Colonic mucosa (tissue), 4 donors: ENCODE results near the gene STIM1. TPM values are rescaled to one million over a fixed set of nuclear protein-coding genes. Genes with fewer than 3 reads are reported as not detected.

ENCODE experiments used
- DNase-seq: peaks from one replicate; pipeline ENCODE4 v3.0.0-alpha.2; 2020
- H3K27ac ChIP-seq: fragments of 200-600 bp; one replicate; pipeline ENCODE4 v1.8.0; 2021
- H3K27me3 ChIP-seq: fragments of 200-600 bp; one replicate; pipeline ENCODE4 v1.8.0; 2021
- H3K36me3 ChIP-seq: fragments of 200-600 bp; one replicate; pipeline ENCODE4 v1.8.0; 2021
- H3K4me1 ChIP-seq: fragments of 200-600 bp; one replicate; pipeline ENCODE4 v1.8.0; 2021; ENCODE audit warnings: mild to moderate bottlenecking
- H3K4me3 ChIP-seq: fragments of 200-600 bp; one replicate; pipeline ENCODE4 v1.8.0; 2021
- H3K9ac ChIP-seq, 2 donors: one replicate each; pipeline ENCODE4 v1.7.0; 2013; ENCODE audit warnings: control low read depth in 2 of 2, low read depth in 2 of 2, low read length in 2 of 2
- H3K9me3 ChIP-seq: fragments of 200-600 bp; one replicate; pipeline ENCODE4 v1.8.0; 2021
- CTCF ChIP-seq: fragments of 200-600 bp; IDR thresholded peaks from one replicate; pipeline ENCODE4 v1.8.0; 2022; ENCODE audit warnings: antibody characterized with exemption, mild to moderate bottlenecking
- intact Hi-C: fragments of 100-400 bp; cut with DNase I; formaldehyde crosslinking; loops from one replicate; pipeline ENCODE4 v1.14.1; 2022
- total RNA-seq, 2 donors: library from RNA; stranded (reverse); fragmentation: NEBNext Ultra II Directional in 1 of 2; extraction: Animal tissue kit (Norgen Biotek cat#: 25700) in 1 of 2; gene quantifications; one replicate each; pipeline ENCODE4 v1.2.1, GENCODE V29; 2021
- donor health status: healthy.
- donor health status: DM: no; HTN: no; CAD: no.
- donor health status: DM: no; HTN: no; CAD: no.

STIM1 gene
- total RNA-seq, 2 donors from 2014 or later: 39.1 to 56.8 TPM

GRCh38 chr11:3990406-3990805, 134.9 kb downstream of the STIM1 start:
- Histone ChIP-seq H3K27ac (no peak overlapping the region), H3K27me3 (no peaks in the 10 kb centered on the region), H3K9me3 (no peaks in the 10 kb centered on the region), H3K9ac (no peak overlapping the region), H3K36me3 (no peaks in the 10 kb centered on the region), H3K4me3 (no peak overlapping the region), H3K4me1 (no peaks in the 10 kb centered on the region)
- intact Hi-C loops: no loop called here
- no peak for DNase-seq
- no peak for TF ChIP-seq CTCF

GRCh38 chr11:3992964-3993363, 137.5 kb downstream of the STIM1 start:
- H3K4me1 ChIP-seq: no peaks in the 10 kb centered on the region
- H3K27me3 ChIP-seq: no peaks in the 10 kb centered on the region
- no peak for TF ChIP-seq CTCF
- no peak for DNase-seq
- H3K27ac ChIP-seq: no peak overlapping the region
- H3K9me3 ChIP-seq: no peaks in the 10 kb centered on the region
- H3K9ac ChIP-seq: no peak overlapping the region
- no peak overlapping the region for H3K4me3 ChIP-seq
- intact Hi-C loops: no loop called here
- H3K36me3 ChIP-seq: no peaks in the 10 kb centered on the region

GRCh38 chr11:3994030-3994640, 138.7 kb downstream of the STIM1 start:
- H3K4me3 ChIP-seq: no peak overlapping the region
- H3K4me1 ChIP-seq: no peaks in the 10 kb centered on the region
- intact Hi-C loops: no loop called here
- no peaks in the 10 kb centered on the region for H3K36me3 ChIP-seq
- DNase-seq: no peak
- no peak overlapping the region for H3K27ac ChIP-seq
- H3K9ac ChIP-seq: no peak overlapping the region
- H3K9me3 ChIP-seq: no peaks in the 10 kb centered on the region
- no peak for TF ChIP-seq CTCF
- H3K27me3 ChIP-seq: no peaks in the 10 kb centered on the region

GRCh38 chr11:3995307-3995706, 139.8 kb downstream of the STIM1 start:
- H3K36me3 ChIP-seq: no peaks in the 10 kb centered on the region
- no peaks in the 10 kb centered on the region for H3K4me1 ChIP-seq
- no peak overlapping the region for H3K4me3 ChIP-seq
- no peak overlapping the region for H3K9ac ChIP-seq
- intact Hi-C loops: no loop called here
- H3K9me3 ChIP-seq: no peaks in the 10 kb centered on the region
- no peak for DNase-seq
- TF ChIP-seq CTCF: no peak
- H3K27ac ChIP-seq: no peak overlapping the region
- no peaks in the 10 kb centered on the region for H3K27me3 ChIP-seq

GRCh38 chr11:3995949-3996554, 140.6 kb downstream of the STIM1 start:
- intact Hi-C loops: no loop called here
- no peak for DNase-seq
- Histone ChIP-seq H3K4me3 (no peak overlapping the region), H3K9ac (no peak overlapping the region), H3K27ac (no peak overlapping the region), H3K4me1 (no peaks in the 10 kb centered on the region), H3K36me3 (no peaks in the 10 kb centered on the region), H3K27me3 (no peaks in the 10 kb centered on the region), H3K9me3 (no peaks in the 10 kb centered on the region)
- TF ChIP-seq CTCF: no peak
